Astrocyte (in vitro differentiated cells and primary cell): ENCODE results near the gene RAP1GAP. TPM values are rescaled to one million over a fixed set of nuclear protein-coding genes. Genes with fewer than 3 reads are reported as not detected.

Experiments
- DNase-seq: peaks from one replicate; pipeline ENCODE4 v3.0.0-alpha.2; 2010; ENCODE audit warnings: low read depth
- FAIRE-seq: peaks from 2 replicates; lab custom pipeline; 2011; peaks lifted over from hg19 to GRCh38; lab: Jason Lieb, UNC
- H2AFZ ChIP-seq: 2 replicates; pipeline ENCODE4 v1.6.0; 2012; ENCODE audit warnings: low read depth, low read length, inconsistent platforms
- H3K27ac ChIP-seq: 2 replicates; pipeline ENCODE4 v1.5.1; 2011; ENCODE audit warnings: low read depth, low read length, inconsistent platforms
- H3K27me3 ChIP-seq: 2 replicates; pipeline ENCODE4 v1.6.0; 2011; ENCODE audit warnings: low read length, inconsistent platforms; ENCODE audit not compliant: insufficient read depth
- H3K36me3 ChIP-seq: 2 replicates; pipeline ENCODE4 v1.5.1; 2011; ENCODE audit warnings: low read length, inconsistent platforms; ENCODE audit not compliant: insufficient read depth
- H3K4me1 ChIP-seq: 2 replicates; pipeline ENCODE4 v1.5.1; 2011; ENCODE audit warnings: low read length, inconsistent platforms; ENCODE audit not compliant: insufficient read depth
- H3K4me2 ChIP-seq: 2 replicates; pipeline ENCODE4 v1.6.0; 2012; ENCODE audit warnings: low read length, inconsistent platforms
- H3K4me3 ChIP-seq: 2 replicates; pipeline ENCODE4 v1.5.1; 2011; ENCODE audit warnings: low read depth, mild to moderate bottlenecking, low read length, inconsistent platforms; ENCODE audit not compliant: insufficient read depth
- H3K79me2 ChIP-seq: 2 replicates; pipeline ENCODE4 v1.6.0; 2012; ENCODE audit warnings: mild to moderate bottlenecking, low read length, inconsistent platforms; ENCODE audit not compliant: insufficient read depth
- H3K9ac ChIP-seq: 2 replicates; pipeline ENCODE4 v1.6.0; 2012; ENCODE audit warnings: mild to moderate bottlenecking, low read length, inconsistent platforms
- H3K9me3 ChIP-seq: 2 replicates; pipeline ENCODE4 v1.5.1; 2012; ENCODE audit warnings: low read depth, mild to moderate bottlenecking, low read length, inconsistent platforms; ENCODE audit not compliant: insufficient read depth
- H4K20me1 ChIP-seq: 2 replicates; pipeline ENCODE4 v1.6.0; 2012; ENCODE audit warnings: low read length, inconsistent platforms; ENCODE audit not compliant: insufficient read depth
- H3K27ac Mint-ChIP-seq: one replicate; pipeline ENCODE4 v1.8.0; 2021; ENCODE audit warnings: mild to moderate bottlenecking, mixed read lengths; ENCODE audit not compliant: unreplicated experiment
- H3K27me3 Mint-ChIP-seq: one replicate; pipeline ENCODE4 v1.8.0; 2021; ENCODE audit warnings: low read depth, mixed read lengths; ENCODE audit not compliant: unreplicated experiment
- H3K36me3 Mint-ChIP-seq: one replicate; pipeline ENCODE4 v1.8.0; 2021; ENCODE audit warnings: low read depth, mixed read lengths; ENCODE audit not compliant: unreplicated experiment
- H3K4me1 Mint-ChIP-seq: one replicate; pipeline ENCODE4 v1.8.0; 2021; ENCODE audit warnings: low read depth, mixed read lengths; ENCODE audit not compliant: unreplicated experiment
- H3K4me3 Mint-ChIP-seq: one replicate; pipeline ENCODE4 v1.8.0; 2021; ENCODE audit warnings: mild to moderate bottlenecking, moderate library complexity, mixed read lengths; ENCODE audit not compliant: unreplicated experiment
- H3K9me3 Mint-ChIP-seq: one replicate; pipeline ENCODE4 v1.8.0; 2021; ENCODE audit warnings: mild to moderate bottlenecking, mixed read lengths; ENCODE audit not compliant: unreplicated experiment
- CTCF ChIP-seq: IDR thresholded peaks from 2 replicates; pipeline ENCODE4 v1.5.1; 2011; ENCODE audit warnings: low read depth, mild to moderate bottlenecking, inconsistent platforms, low read length, moderate library complexity; ENCODE audit not compliant: insufficient read depth
- EZH2 ChIP-seq: IDR thresholded peaks from 2 replicates; pipeline ENCODE4 v1.6.1; 2012; ENCODE audit warnings: mild to moderate bottlenecking, low read length, inconsistent platforms; ENCODE audit not compliant: insufficient read depth
- total RNA-seq: library from RNA; stranded (reverse); gene quantifications from 2 replicates; pipeline ENCODE4 v1.2.1, GENCODE V29; 2021

Gene RAP1GAP
- total RNA-seq, 1 donor from 2014 or later: 3.2 TPM

DNA sequence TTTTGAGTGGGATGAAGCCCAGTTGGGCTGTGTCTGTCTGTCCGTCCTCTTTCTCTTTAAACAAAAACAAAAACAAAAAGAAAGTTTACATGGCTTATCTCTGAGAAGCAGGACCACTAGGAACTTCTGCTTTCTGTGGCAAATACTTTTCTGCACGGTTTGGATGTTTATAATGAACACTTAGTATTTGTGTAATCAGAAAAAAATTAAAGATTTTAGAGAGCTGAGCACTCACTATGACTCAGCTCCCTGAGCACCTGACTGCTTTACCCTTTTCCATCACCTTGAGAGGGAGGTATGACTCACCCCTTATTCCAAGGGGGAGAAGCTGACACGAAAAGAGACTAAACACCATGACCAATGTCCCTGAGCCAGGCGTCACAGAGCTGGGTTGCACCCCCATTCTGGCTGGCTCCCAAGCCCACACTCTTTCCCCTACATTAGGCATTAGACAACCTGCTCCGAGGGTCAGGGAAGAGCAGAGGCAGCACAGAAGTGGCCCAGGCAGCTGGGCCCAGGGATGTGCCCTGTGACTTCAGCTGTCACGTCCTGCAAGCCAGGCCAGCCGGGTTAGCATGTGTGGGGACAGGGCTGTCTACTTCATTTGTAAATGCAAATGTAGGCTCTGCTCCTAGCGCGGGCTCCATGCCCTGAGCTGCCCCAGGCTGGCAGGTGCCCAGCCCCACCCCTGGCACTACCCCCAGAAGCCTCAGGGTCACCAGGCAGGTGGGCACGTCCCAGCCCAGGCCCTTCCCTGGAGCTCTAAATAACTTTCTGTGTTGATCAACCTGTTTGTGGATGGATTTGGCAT lies 30.4 kb downstream of the RAP1GAP start:
- H2AFZ ChIP-seq: no peak overlapping the region
- no peaks in the 10 kb centered on the region for H3K79me2 ChIP-seq
- DNase-seq (peak; percentile 67), FAIRE-seq (no peak)
- H3K36me3 ChIP-seq: no peaks in the 10 kb centered on the region
- Mint-ChIP-seq H3K27me3 (peaks cover 3% of the 10 kb centered on the region), H3K36me3 (no peaks in the 10 kb centered on the region), H3K4me1 (peaks cover 30% of the 10 kb centered on the region), H3K9me3 (no peaks in the 10 kb centered on the region), H3K4me3 (no peak overlapping the region), H3K27ac (no peak overlapping the region)
- TF ChIP-seq CTCF: no peak
- no peak for TF ChIP-seq EZH2
- H3K27ac ChIP-seq: no peak overlapping the region
- H3K27me3 ChIP-seq: no peaks in the 10 kb centered on the region
- H3K9ac ChIP-seq: no peak overlapping the region
- no peaks in the 10 kb centered on the region for H4K20me1 ChIP-seq
- no peaks in the 10 kb centered on the region for H3K9me3 ChIP-seq
- peaks cover 11% of the 10 kb centered on the region for H3K4me1 ChIP-seq
- peak overlapping the region; percentile 24 for H3K4me2 ChIP-seq
- H3K4me3 ChIP-seq: no peak overlapping the region

DNA sequence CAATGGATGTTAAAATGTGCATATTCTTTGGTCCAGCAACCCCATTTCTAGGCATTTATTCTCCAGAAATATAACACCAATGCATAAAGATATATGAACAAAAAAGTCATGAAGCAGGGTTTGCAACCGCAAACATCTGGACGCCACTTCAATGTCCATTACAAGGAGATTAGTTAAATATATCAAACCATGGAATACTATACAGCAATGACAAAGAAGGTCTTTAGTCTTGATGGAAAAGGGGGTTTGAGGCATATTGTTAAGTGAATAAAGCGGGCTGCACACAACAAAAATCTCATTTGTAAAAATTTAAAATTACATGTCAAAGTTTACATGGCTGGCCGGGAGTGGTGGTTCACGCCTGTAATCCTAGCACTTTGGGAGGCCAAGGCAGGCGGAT lies 31.6 kb downstream of the RAP1GAP start:
- Mint-ChIP-seq H3K9me3 (peaks cover 2% of the 10 kb centered on the region), H3K27me3 (no peaks in the 10 kb centered on the region), H3K27ac (no peak overlapping the region), H3K4me3 (no peak overlapping the region), H3K36me3 (no peaks in the 10 kb centered on the region), H3K4me1 (peaks cover 26% of the 10 kb centered on the region)
- H3K27ac ChIP-seq: no peak overlapping the region
- DNase-seq (no peak), FAIRE-seq (no peak)
- H2AFZ ChIP-seq: no peak overlapping the region
- H3K9ac ChIP-seq: no peak overlapping the region
- no peak overlapping the region for H3K4me2 ChIP-seq
- H3K4me3 ChIP-seq: no peak overlapping the region
- H3K27me3 ChIP-seq: no peaks in the 10 kb centered on the region
- H4K20me1 ChIP-seq: no peaks in the 10 kb centered on the region
- H3K4me1 ChIP-seq: peaks cover 12% of the 10 kb centered on the region
- TF ChIP-seq EZH2: no peak
- no peak for TF ChIP-seq CTCF
- no peaks in the 10 kb centered on the region for H3K36me3 ChIP-seq
- H3K79me2 ChIP-seq: no peaks in the 10 kb centered on the region
- no peaks in the 10 kb centered on the region for H3K9me3 ChIP-seq

- Histone ChIP-seq H3K27ac (no peak overlapping the region), H3K36me3 (no peaks in the 10 kb centered on the region), H2AFZ (no peak overlapping the region), H3K9ac (no peak overlapping the region), H3K9me3 (no peaks in the 10 kb centered on the region), H3K79me2 (no peaks in the 10 kb centered on the region), H3K4me3 (no peak overlapping the region), H4K20me1 (no peaks in the 10 kb centered on the region), H3K27me3 (no peaks in the 10 kb centered on the region), H3K4me1 (peaks cover 18% of the 10 kb centered on the region), H3K4me2 (no peak overlapping the region)
- Mint-ChIP-seq H3K4me3 (no peak overlapping the region), H3K27me3 (peaks cover 6% of the 10 kb centered on the region), H3K4me1 (peaks cover 23% of the 10 kb centered on the region), H3K27ac (no peak overlapping the region), H3K36me3 (no peaks in the 10 kb centered on the region), H3K9me3 (peaks cover 2% of the 10 kb centered on the region)
- DNase-seq (no peak), FAIRE-seq (no peak)
- no peak for TF ChIP-seq EZH2
Measured at GRCh38 chr1:21636029-21636428, 33.1 kb downstream of the RAP1GAP start.
